Endothelial cell of umbilical vein (primary cell): Measurements from ENCODE around the gene DENND5B. TPM values are rescaled to one million over a fixed set of nuclear protein-coding genes. Genes with fewer than 3 reads are reported as not detected.

Experiments
- BruUV-seq: library from RNA; stranded (reverse); fragments of 400-500 nt; replicated peaks from 2 replicates; lab custom pipeline; 2021; lab: Mats Ljungman, UMichigan
- CTCF ChIA-PET: fragments of 300-600, 350-600 bp; sonication (Branson Sonifier 250); formaldehyde crosslinking; loops from one replicate; lab custom pipeline; 2021; ENCODE audit warnings: antibody characterized with exemption, inconsistent platforms; lab: Charles Lee
- POLR2A ChIA-PET: fragments of 300-600, 350-600 bp; sonication (Branson Sonifier 250); formaldehyde crosslinking; loops from one replicate; lab custom pipeline; 2021; ENCODE audit warnings: antibody characterized with exemption, inconsistent platforms; lab: Charles Lee
- DNase-seq: peaks from one replicate; pipeline ENCODE4 v3.0.0-alpha.2; 2011; ENCODE audit warnings: low read depth, low spot score
- FAIRE-seq: peaks from 2 replicates; lab custom pipeline; 2011; peaks lifted over from hg19 to GRCh38; lab: Jason Lieb, UNC
- H2AFZ ChIP-seq: 2 replicates; pipeline ENCODE4 v1.6.0; 2012; ENCODE audit warnings: low read depth, low read length, control low read depth, inconsistent platforms
- H3K27ac ChIP-seq: 2 replicates; pipeline ENCODE4 v1.5.1; 2011; ENCODE audit warnings: low read depth, mild to moderate bottlenecking, control low read depth, low read length, moderate library complexity; ENCODE audit not compliant: insufficient read depth
- H3K27me3 ChIP-seq, 2 experiments: 2 replicates each; pipeline versions ENCODE4 v1.6.0 to v1.6.1; 2011; ENCODE audit warnings: low read length in 2 of 2, mixed read lengths in 1 of 2; ENCODE audit not compliant: control insufficient read depth in 2 of 2, insufficient read depth in 2 of 2
- H3K36me3 ChIP-seq, 2 experiments: 2 replicates in 1 of 2; 3 replicates in 1 of 2; pipeline ENCODE4 v1.5.1; 2011; ENCODE audit warnings: low read length in 2 of 2, mild to moderate bottlenecking in 1 of 2, moderate library complexity in 1 of 2; ENCODE audit not compliant: control insufficient read depth in 2 of 2, insufficient read depth in 2 of 2; ENCODE audit errors: extremely low read depth in 1 of 2
- H3K4me1 ChIP-seq: 3 replicates; pipeline ENCODE4 v1.5.1; 2011; ENCODE audit warnings: mild to moderate bottlenecking, low read length; ENCODE audit not compliant: control insufficient read depth, insufficient read depth; ENCODE audit errors: extremely low read depth
- H3K4me2 ChIP-seq: 2 replicates; pipeline ENCODE4 v1.6.1; 2011; ENCODE audit warnings: low read length, control low read depth, mixed read lengths; ENCODE audit not compliant: insufficient read depth
- H3K4me3 ChIP-seq, 3 experiments: fragments of 200-600 bp in 1 of 3; sonication (generic), shearing (Covaris generic) in 1 of 3; replicated peaks in 1 of 3; 2 replicates each; pipeline ENCODE4 v1.5.1; 2011 to 2016; ENCODE audit warnings: control low read depth in 3 of 3, low read length in 3 of 3, mild to moderate bottlenecking in 2 of 3, inconsistent platforms in 1 of 3, low read depth in 1 of 3, moderate library complexity in 1 of 3; ENCODE audit not compliant: insufficient read depth in 1 of 3
- H3K79me2 ChIP-seq: 2 replicates; pipeline ENCODE4 v1.6.0; 2012; ENCODE audit warnings: low read length, inconsistent platforms; ENCODE audit not compliant: control insufficient read depth, insufficient read depth
- H3K9ac ChIP-seq: replicated peaks from 2 replicates; pipeline ENCODE3; 2011; ENCODE audit warnings: low read length, control low read depth; ENCODE audit not compliant: insufficient read depth; ENCODE audit errors: extremely low read depth
- H3K9me1 ChIP-seq: replicated peaks from 3 replicates; pipeline ENCODE4 v1.6.0; 2011; ENCODE audit warnings: mild to moderate bottlenecking, low read length; ENCODE audit not compliant: control insufficient read depth, insufficient read depth; ENCODE audit errors: extremely low read depth
- H3K9me3 ChIP-seq: replicated peaks from 2 replicates; pipeline ENCODE4 v1.5.1; 2012; ENCODE audit warnings: low read length, inconsistent platforms; ENCODE audit not compliant: control insufficient read depth, insufficient read depth
- H4K20me1 ChIP-seq: replicated peaks from 2 replicates; pipeline ENCODE3; 2011; ENCODE audit warnings: mild to moderate bottlenecking, low read length; ENCODE audit not compliant: control insufficient read depth, insufficient read depth; ENCODE audit errors: extremely low read depth
- EZH2 ChIP-seq: IDR thresholded peaks from 2 replicates; pipeline ENCODE4 v1.6.1; 2012; ENCODE audit warnings: borderline replicate concordance, low read depth, mild to moderate bottlenecking, moderate library complexity, low read length, inconsistent platforms; ENCODE audit not compliant: severe bottlenecking
- FOS ChIP-seq: IDR thresholded peaks from 2 replicates; pipeline ENCODE4 v1.6.1; 2011; ENCODE audit warnings: mild to moderate bottlenecking, low read length, moderate library complexity, borderline replicate concordance; ENCODE audit not compliant: insufficient read depth
- GATA2 ChIP-seq: IDR thresholded peaks from 2 replicates; pipeline ENCODE4 v1.7.0; 2011; ENCODE audit warnings: low read depth, mild to moderate bottlenecking, moderate library complexity, mixed read lengths, low read length; ENCODE audit not compliant: insufficient read length, insufficient read depth
- JUN ChIP-seq: IDR thresholded peaks from 2 replicates; pipeline ENCODE4 v1.6.1; 2011; ENCODE audit warnings: borderline replicate concordance, low read depth; ENCODE audit not compliant: insufficient read length, insufficient read depth
- MYC ChIP-seq: IDR thresholded peaks from one replicate; pipeline ENCODE4 v1.6.1; 2011; ENCODE audit warnings: mild to moderate bottlenecking, low read depth, low read length
- POLR2A ChIP-seq: IDR thresholded peaks from 2 replicates; pipeline ENCODE4 v1.6.1; 2012; ENCODE audit warnings: low read depth, mild to moderate bottlenecking, control low read depth, low read length
- POLR2AphosphoS5 ChIP-seq: IDR thresholded peaks from 2 replicates; pipeline ENCODE4 v1.6.1; 2012; ENCODE audit warnings: low read depth, mild to moderate bottlenecking, control low read depth, low read length, moderate library complexity; ENCODE audit not compliant: insufficient read depth
- dilution Hi-C: fragments of 300-500 bp; cut with MboI; formaldehyde crosslinking; loops from one replicate; pipeline ENCODE4 v1.15.0; 2019; ENCODE audit warnings: low sequenced_read_pairs; ENCODE audit not compliant: extremely low pct_ligation_motif_present
- intact Hi-C: fragments of 100-400 bp; cut with micrococcal nuclease; formaldehyde crosslinking; loops from one replicate; pipeline ENCODE4 v1.10.0; 2022
- polyA plus RNA-seq, 4 experiments: library from polyadenylated mRNA; depleted of rRNA in 3 of 4; stranded (reverse) in 3 of 4; unstranded in 1 of 4; fragments of >200 nt; gene quantifications; 2 replicates each; pipeline versions ENCODE4 v1.2.1 to v1.2.3, GENCODE V29; 2011 to 2012; ENCODE audit warnings: missing spikeins in 1 of 4
- total RNA-seq: library from RNA; stranded (reverse); gene quantifications from 2 replicates; pipeline ENCODE4 v1.2.3, GENCODE V29; 2021
- TF ChIP-seq, protein P1 (sequence below), 2 donors: IDR thresholded peaks; 1 replicate in 1 of 2; 2 replicates in 1 of 2; pipeline ENCODE4 v1.5.1; 2011; ENCODE audit warnings: low read length in 2 of 2, mild to moderate bottlenecking in 2 of 2, moderate library complexity in 2 of 2, control low read depth in 1 of 2, inconsistent platforms in 1 of 2, low read depth in 1 of 2; ENCODE audit not compliant: insufficient read depth in 1 of 2; ENCODE audit errors: extremely low read depth in 1 of 2
- TF ChIP-seq, protein P2 (sequence below): IDR thresholded peaks from 2 replicates; pipeline ENCODE4 v1.6.1; 2011; ENCODE audit not compliant: insufficient read depth, insufficient read length

The DENND5B gene
- total and polyA plus RNA-seq, 2 donors (not counting 3 experiments of a cell fraction or from before 2014, with no cell fraction given): 10.3 to 18.3 TPM

DNA sequence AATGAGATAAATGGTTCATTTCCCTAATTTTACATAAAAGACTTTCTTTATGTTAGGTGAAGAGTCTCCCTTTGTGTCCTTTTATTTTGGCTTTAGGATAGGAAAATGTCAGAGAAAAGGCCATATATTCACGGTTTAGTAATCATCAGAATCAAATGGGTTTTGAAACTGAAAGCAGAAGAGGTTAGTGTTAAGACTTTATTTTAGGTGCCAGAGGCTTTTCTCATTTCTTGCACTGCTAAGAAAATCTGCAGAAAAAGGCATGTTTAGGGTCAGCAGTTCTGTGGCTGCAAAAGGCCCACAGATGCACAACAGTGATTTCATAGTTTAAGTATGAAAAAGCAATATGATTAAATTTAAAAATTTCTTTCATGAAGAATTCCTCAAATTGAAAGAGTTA, 184.6 kb downstream of the DENND5B start:
- TF ChIP-seq, protein P1, sequence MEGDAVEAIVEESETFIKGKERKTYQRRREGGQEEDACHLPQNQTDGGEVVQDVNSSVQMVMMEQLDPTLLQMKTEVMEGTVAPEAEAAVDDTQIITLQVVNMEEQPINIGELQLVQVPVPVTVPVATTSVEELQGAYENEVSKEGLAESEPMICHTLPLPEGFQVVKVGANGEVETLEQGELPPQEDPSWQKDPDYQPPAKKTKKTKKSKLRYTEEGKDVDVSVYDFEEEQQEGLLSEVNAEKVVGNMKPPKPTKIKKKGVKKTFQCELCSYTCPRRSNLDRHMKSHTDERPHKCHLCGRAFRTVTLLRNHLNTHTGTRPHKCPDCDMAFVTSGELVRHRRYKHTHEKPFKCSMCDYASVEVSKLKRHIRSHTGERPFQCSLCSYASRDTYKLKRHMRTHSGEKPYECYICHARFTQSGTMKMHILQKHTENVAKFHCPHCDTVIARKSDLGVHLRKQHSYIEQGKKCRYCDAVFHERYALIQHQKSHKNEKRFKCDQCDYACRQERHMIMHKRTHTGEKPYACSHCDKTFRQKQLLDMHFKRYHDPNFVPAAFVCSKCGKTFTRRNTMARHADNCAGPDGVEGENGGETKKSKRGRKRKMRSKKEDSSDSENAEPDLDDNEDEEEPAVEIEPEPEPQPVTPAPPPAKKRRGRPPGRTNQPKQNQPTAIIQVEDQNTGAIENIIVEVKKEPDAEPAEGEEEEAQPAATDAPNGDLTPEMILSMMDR (IDR thresholded peaks at IDR 0.05; ENCODE audit: extremely low read depth in 1 of 2, insufficient read depth in 1 of 2, low read depth in 1 of 2, low read length in 2 of 2): no peak
- TF ChIP-seq FOS: no peak
- TF ChIP-seq MYC: no peak
- TF ChIP-seq, protein P2, sequence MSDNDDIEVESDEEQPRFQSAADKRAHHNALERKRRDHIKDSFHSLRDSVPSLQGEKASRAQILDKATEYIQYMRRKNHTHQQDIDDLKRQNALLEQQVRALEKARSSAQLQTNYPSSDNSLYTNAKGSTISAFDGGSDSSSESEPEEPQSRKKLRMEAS: no peak
- TF ChIP-seq JUN: no peak
- no peak for TF ChIP-seq GATA2
- no peak for TF ChIP-seq POLR2AphosphoS5
- no peak for TF ChIP-seq POLR2A
- TF ChIP-seq EZH2: no peak
- H3K9me1 ChIP-seq: no peaks in the 10 kb centered on the region
- no TSS peak for BruUV-seq
- no peak overlapping the region for H3K27ac ChIP-seq
- no peak for FAIRE-seq
- no peak overlapping the region for H2AFZ ChIP-seq
- H3K79me2 ChIP-seq: no peaks in the 10 kb centered on the region
- intact Hi-C loops (loop anchor here (10.0 kb wide), 1 partner anchor 152 kb away; no protein-coding TSS in a partner anchor), dilution Hi-C loops (no loop called here)
- H4K20me1 ChIP-seq: no peaks in the 10 kb centered on the region
- ChIA-PET POLR2A (no interaction called here), CTCF (no interaction called here)
- no peak overlapping the region for H3K9ac ChIP-seq
- no peak overlapping the region for H3K4me2 ChIP-seq
- no peak overlapping the region for H3K4me3 ChIP-seq
- H3K9me3 ChIP-seq: no peaks in the 10 kb centered on the region
- no peak for DNase-seq
- peaks cover 0 to 3% of the 10 kb centered on the region in 2 experiments for H3K36me3 ChIP-seq
- H3K27me3 ChIP-seq: no peaks in the 10 kb centered on the region
- H3K4me1 ChIP-seq: no peaks in the 10 kb centered on the region
